H9 (cell line): ENCODE data around the gene LRRN1. TPM values are rescaled to one million over a fixed set of nuclear protein-coding genes. Genes with fewer than 3 reads are reported as not detected.

Experiments used
- DNase-seq: peaks from one replicate; pipeline ENCODE4 v3.0.0-alpha.2; 2017
- H2AFZ ChIP-seq: one replicate; pipeline ENCODE4 v1.6.1; 2013; ENCODE audit warnings: mild to moderate bottlenecking, low read length, control low read depth, moderate library complexity
- H2AK5ac ChIP-seq: 2 replicates; pipeline ENCODE4 v1.6.1; 2013; ENCODE audit warnings: low read length, control low read depth, mixed read lengths; ENCODE audit not compliant: insufficient read length
- H2BK120ac ChIP-seq: one replicate; pipeline ENCODE4 v1.6.1; 2013; ENCODE audit warnings: low read depth, mild to moderate bottlenecking, low read length, control low read depth, inconsistent platforms; ENCODE audit not compliant: poor library complexity, severe bottlenecking
- H2BK12ac ChIP-seq: 2 replicates; pipeline ENCODE4 v1.6.1; 2013; ENCODE audit warnings: low read length, control low read depth, mixed read lengths, low read depth; ENCODE audit not compliant: insufficient read length
- H2BK15ac ChIP-seq: 2 replicates; pipeline ENCODE4 v1.6.1; 2013; ENCODE audit warnings: low read depth, low read length, control low read depth
- H2BK20ac ChIP-seq: one replicate; pipeline ENCODE4 v1.6.1; 2013; ENCODE audit warnings: low read depth, mild to moderate bottlenecking, low read length, control low read depth, inconsistent platforms; ENCODE audit not compliant: poor library complexity, severe bottlenecking
- H2BK5ac ChIP-seq: 2 replicates; pipeline ENCODE4 v1.6.1; 2013; ENCODE audit warnings: low read length, control low read depth, mixed read lengths; ENCODE audit not compliant: insufficient read length
- H3K14ac ChIP-seq: 2 replicates; pipeline ENCODE4 v1.6.1; 2013; ENCODE audit warnings: low read length, control low read depth; ENCODE audit not compliant: insufficient read depth
- H3K18ac ChIP-seq: 2 replicates; pipeline ENCODE4 v1.6.1; 2013; ENCODE audit warnings: low read depth, mild to moderate bottlenecking, mixed read lengths, low read length, control low read depth; ENCODE audit not compliant: insufficient read length
- H3K23ac ChIP-seq: 2 replicates; pipeline ENCODE4 v1.6.1; 2013; ENCODE audit warnings: low read length, control low read depth, mixed read lengths, low read depth; ENCODE audit not compliant: insufficient read length
- H3K23me2 ChIP-seq: 2 replicates; pipeline ENCODE4 v1.6.1; 2013; ENCODE audit warnings: low read depth, mild to moderate bottlenecking, mixed read lengths, low read length, control low read depth; ENCODE audit not compliant: insufficient read length, poor library complexity, severe bottlenecking
- H3K27ac ChIP-seq: 2 replicates; pipeline ENCODE4 v1.5.1; 2013; ENCODE audit warnings: low read length, control low read depth, mixed read lengths, low read depth; ENCODE audit not compliant: insufficient read length
- H3K27me3 ChIP-seq: 2 replicates; pipeline ENCODE4 v1.6.1; 2013; ENCODE audit warnings: low read length, control low read depth, inconsistent platforms; ENCODE audit not compliant: insufficient read depth
- H3K4ac ChIP-seq: 2 replicates; pipeline ENCODE4 v1.6.1; 2013; ENCODE audit warnings: low read depth, mild to moderate bottlenecking, control low read depth, inconsistent platforms, low read length, moderate library complexity
- H3K4me1 ChIP-seq: 2 replicates; pipeline ENCODE4 v1.6.1; 2013; ENCODE audit warnings: low read length, control low read depth, inconsistent platforms; ENCODE audit not compliant: insufficient read depth
- H3K4me2 ChIP-seq: 2 replicates; pipeline ENCODE4 v1.6.1; 2013; ENCODE audit warnings: low read length, control low read depth, mixed read lengths; ENCODE audit not compliant: insufficient read length, insufficient read depth
- H3K56ac ChIP-seq: 2 replicates; pipeline ENCODE4 v1.6.1; 2013; ENCODE audit warnings: low read depth, mild to moderate bottlenecking, mixed read lengths, low read length, control low read depth; ENCODE audit not compliant: insufficient read length
- H3K79me1 ChIP-seq: 2 replicates; pipeline ENCODE4 v1.6.1; 2013; ENCODE audit warnings: low read depth, mild to moderate bottlenecking, moderate library complexity, low read length, control low read depth, inconsistent platforms; ENCODE audit not compliant: insufficient read depth, poor library complexity, severe bottlenecking
- H3K79me2 ChIP-seq: 2 replicates; pipeline ENCODE4 v1.6.1; 2013; ENCODE audit warnings: low read length, control low read depth, inconsistent platforms; ENCODE audit not compliant: insufficient read depth
- H3K9ac ChIP-seq: 2 replicates; pipeline ENCODE4 v1.6.1; 2013; ENCODE audit warnings: low read length, control low read depth, mixed read lengths; ENCODE audit not compliant: insufficient read length; ENCODE audit errors: extremely low read depth
- H3K9me3 ChIP-seq: one replicate; pipeline ENCODE4 v1.6.1; 2013; ENCODE audit warnings: low read depth, low read length, inconsistent platforms; ENCODE audit not compliant: control insufficient read depth
- H3T11ph ChIP-seq: one replicate; pipeline ENCODE4 v1.6.1; 2013; ENCODE audit warnings: mild to moderate bottlenecking, low read length, control low read depth, inconsistent platforms
- H4K20me1 ChIP-seq: one replicate; pipeline ENCODE4 v1.6.1; 2013; ENCODE audit not compliant: control insufficient read depth, insufficient read length, insufficient read depth
- H4K5ac ChIP-seq: 2 replicates; pipeline ENCODE4 v1.6.1; 2013; ENCODE audit warnings: low read depth, mild to moderate bottlenecking, mixed read lengths, low read length, control low read depth; ENCODE audit not compliant: insufficient read length
- H4K8ac ChIP-seq: replicated peaks from 2 replicates; pipeline ENCODE4 v1.6.1; 2013; ENCODE audit warnings: low read length, control low read depth, mixed read lengths, low read depth; ENCODE audit not compliant: insufficient read length
- H4K91ac ChIP-seq: 2 replicates; pipeline ENCODE4 v1.6.1; 2013; ENCODE audit warnings: low read depth, mild to moderate bottlenecking, moderate library complexity, mixed read lengths, low read length, control low read depth; ENCODE audit not compliant: insufficient read length
- H3K27ac Mint-ChIP-seq, 3 experiments: 2 replicates in 2 of 3; 3 replicates in 1 of 3; pipeline ENCODE4 v1.8.0; 2020 to 2021; ENCODE audit warnings: mixed read lengths in 3 of 3, mild to moderate bottlenecking in 1 of 3, moderate library complexity in 1 of 3
- H3K27me3 Mint-ChIP-seq: 2 replicates; pipeline ENCODE4 v1.8.0; 2021; ENCODE audit warnings: low read depth, mild to moderate bottlenecking, moderate library complexity, mixed read lengths
- H3K36me3 Mint-ChIP-seq, 3 experiments: 2 replicates in 2 of 3; 3 replicates in 1 of 3; pipeline ENCODE4 v1.8.0; 2020 to 2021; ENCODE audit warnings: low read depth in 3 of 3, mixed read lengths in 3 of 3; ENCODE audit not compliant: insufficient read depth in 1 of 3
- H3K4me1 Mint-ChIP-seq, 2 experiments: 2 replicates each; pipeline ENCODE4 v1.8.0; 2020; ENCODE audit warnings: mixed read lengths in 2 of 2
- H3K4me3 Mint-ChIP-seq, 2 experiments: 2 replicates in 1 of 2; 3 replicates in 1 of 2; pipeline ENCODE4 v1.8.0; 2020 to 2021; ENCODE audit warnings: mild to moderate bottlenecking in 2 of 2, mixed read lengths in 2 of 2, moderate library complexity in 1 of 2
- H3K9me3 Mint-ChIP-seq, 2 experiments: 2 replicates in 1 of 2; 3 replicates in 1 of 2; pipeline ENCODE4 v1.8.0; 2020; ENCODE audit warnings: mild to moderate bottlenecking in 2 of 2, mixed read lengths in 2 of 2, moderate library complexity in 1 of 2
- CTCF ChIP-seq: fragments of 200-600 bp; sonication (generic); conservative IDR thresholded peaks from 3 replicates; pipeline ENCODE4 v1.8.0; 2021; ENCODE audit warnings: antibody characterized with exemption, mild to moderate bottlenecking
- WGBS: extraction: QIAGEN DNeasy Blood & Tissue Kit; methylation state at CpG from one replicate; pipeline ENCODE4 v1.1.7; 2013; ENCODE audit warnings: missing lambda C conversion rate, low lambda C conversion rate, mixed read lengths; ENCODE audit not compliant: insufficient read length; ENCODE audit errors: extremely low coverage; 5-methylcytosine and 5-hydroxymethylcytosine counted together
- total RNA-seq: library from RNA; stranded (reverse); gene quantifications from 2 replicates; pipeline ENCODE4 v1.2.1, GENCODE V29; 2021

Gene LRRN1
- total RNA-seq, 1 experiment from 2014 or later: 269 TPM

- H3K27ac ChIP-seq: no peak overlapping the region
- no peak for DNase-seq
Measured at GRCh38 chr3:3875491-3875890, 76.3 kb downstream of the LRRN1 start.

More at GRCh38 chr3:3875491-3875890, 76.3 kb downstream of the LRRN1 start:
- H3K4me3 Mint-ChIP-seq: no peak overlapping the region
- Histone ChIP-seq H3K4me1 (no peaks in the 10 kb centered on the region), H2BK12ac (no peak overlapping the region), H3K79me1 (no peaks in the 10 kb centered on the region), H3K4ac (no peak overlapping the region), H3K4me2 (no peak overlapping the region), H2BK5ac (no peak overlapping the region), H2BK15ac (no peak overlapping the region), H3K27me3 (no peaks in the 10 kb centered on the region), H3T11ph (no peak overlapping the region), H2BK20ac (no peak overlapping the region), H4K20me1 (no peaks in the 10 kb centered on the region), H4K8ac (no peak overlapping the region), H2BK120ac (no peak overlapping the region), H3K56ac (no peak overlapping the region), H3K23ac (no peak overlapping the region), H3K14ac (no peak overlapping the region), H4K5ac (no peak overlapping the region), H2AK5ac (no peak overlapping the region), H3K23me2 (no peaks in the 10 kb centered on the region), H3K9me3 (no peaks in the 10 kb centered on the region), H2AFZ (no peak overlapping the region), H3K9ac (no peak overlapping the region), H3K79me2 (no peaks in the 10 kb centered on the region), H3K18ac (no peak overlapping the region), H4K91ac (no peak overlapping the region)
- no CpG with 5 or more reads among the region's 8 CpGs for WGBS
- H3K27me3 Mint-ChIP-seq: no peaks in the 10 kb centered on the region
- no peak for TF ChIP-seq CTCF
- H3K9me3 Mint-ChIP-seq: no peaks in the 10 kb centered on the region
- no peak overlapping the region for H3K27ac Mint-ChIP-seq
- no peaks in the 10 kb centered on the region for H3K4me1 Mint-ChIP-seq
- no peaks in the 10 kb centered on the region; a peak in 1 of 7 replicates for H3K36me3 Mint-ChIP-seq
